SK-N-MC (cell line): Measurements from ENCODE around the gene SLC17A5.

ENCODE experiments used
- EZH2 ChIP-seq: fragments of 200-600 bp; sonication (generic); IDR thresholded peaks from one replicate; pipeline ENCODE4 v1.6.1; 2017; ENCODE audit warnings: antibody characterized with exemption
- POLR2AphosphoS5 ChIP-seq: IDR thresholded peaks from 2 replicates; pipeline ENCODE4 v1.6.1; 2012; ENCODE audit warnings: mild to moderate bottlenecking, low read depth, low read length, borderline replicate concordance

GRCh38 chr6:73642530-73642929, 11.3 kb downstream of the SLC17A5 start:
- no peak for TF ChIP-seq EZH2
- no peak for TF ChIP-seq POLR2AphosphoS5
